ENCODE data around the gene MPST. TPM values are rescaled to one million over a fixed set of nuclear protein-coding genes. Genes with fewer than 3 reads are reported as not detected.
"Not testable (repeated sequence)": the region's sequence is repeated elsewhere in the genome, so short reads cannot be mapped to it uniquely, and the experiment has no call there.

Gene MPST
- total RNA-seq, 1 donor from 2014 or later = 34.9 TPM

DNA sequence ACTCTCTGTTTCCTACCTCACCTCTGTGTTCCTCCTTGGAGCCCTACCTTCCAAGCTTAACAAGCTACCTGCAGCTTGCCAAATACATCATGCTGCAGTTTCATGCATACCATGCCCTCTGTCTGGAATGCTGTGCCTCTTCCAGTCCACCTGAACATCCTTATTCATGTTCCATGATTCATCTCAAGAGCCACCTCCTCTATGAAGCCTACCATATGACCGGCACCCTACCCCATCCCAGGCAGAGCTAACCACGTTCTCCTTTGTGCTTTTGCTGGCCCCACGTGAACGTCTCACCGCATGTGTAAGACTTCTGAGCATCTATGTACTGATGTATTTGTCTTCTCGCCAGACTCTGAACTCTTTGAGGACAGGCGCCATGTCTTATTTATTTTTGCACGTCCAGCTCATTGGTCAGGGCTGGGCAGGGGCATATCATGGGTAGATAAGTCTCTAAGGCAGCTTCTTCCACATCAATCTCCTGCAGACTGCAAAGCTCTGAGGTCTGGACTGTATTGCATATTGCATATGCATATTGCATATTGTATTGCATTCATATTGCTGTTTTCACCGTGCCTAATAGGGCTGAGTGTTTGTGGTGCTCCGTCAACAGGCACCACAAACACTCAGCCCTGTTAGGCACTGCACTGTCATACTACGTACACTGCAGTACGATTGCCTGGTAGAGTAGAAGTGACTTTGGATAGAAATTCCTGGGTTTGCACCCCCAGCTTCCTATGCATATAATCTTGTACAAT, 31.3 kb upstream of the MPST start:
- no peak overlapping the region for H3K4me3 Mint-ChIP-seq (ENCODE audit: low read depth)
- peaks cover 5% of the 10 kb centered on the region for H3K36me3 Mint-ChIP-seq (ENCODE audit: low read depth)
- no peaks in the 10 kb centered on the region for H3K4me1 Mint-ChIP-seq (ENCODE audit: low read depth)
- intact Hi-C loops (cut with micrococcal nuclease) = no loop called here
- H3K27ac Mint-ChIP-seq = no peak overlapping the region
- H3K27me3 Mint-ChIP-seq (ENCODE audit: low read depth) = peaks cover 23% of the 10 kb centered on the region
- DNase-seq (ENCODE audit: low spot score) = no peak
- H3K9me3 Mint-ChIP-seq = peaks cover 20% of the 10 kb centered on the region

DNA sequence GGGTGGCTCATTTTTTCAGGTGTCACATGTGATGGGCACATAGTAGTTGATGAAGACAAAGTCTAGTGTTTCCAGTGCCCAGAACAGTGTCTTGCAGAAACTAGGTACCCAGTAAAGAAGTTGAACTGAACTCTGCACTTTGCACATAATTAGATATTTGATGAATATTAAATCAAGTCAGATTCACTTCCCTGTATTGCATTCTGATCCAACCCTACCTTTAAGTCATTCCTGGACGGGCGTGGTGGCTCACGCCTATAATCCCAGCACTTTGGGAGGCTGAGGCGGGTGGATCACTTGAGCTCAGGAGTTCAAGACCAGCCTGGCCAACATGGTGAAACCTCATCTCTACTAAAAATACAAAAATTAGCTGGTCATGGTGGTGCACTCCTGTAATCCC, 30.5 kb upstream of the MPST start:
- H3K4me3 Mint-ChIP-seq (ENCODE audit: low read depth); intact Hi-C loops (cut with micrococcal nuclease); DNase-seq (ENCODE audit: low spot score); H3K36me3 Mint-ChIP-seq (ENCODE audit: low read depth); H3K27ac Mint-ChIP-seq; H3K4me1 Mint-ChIP-seq (ENCODE audit: low read depth): not testable (repeated sequence)
- H3K9me3 Mint-ChIP-seq = peaks cover 20% of the 10 kb centered on the region
- peaks cover 24% of the 10 kb centered on the region for H3K27me3 Mint-ChIP-seq (ENCODE audit: low read depth)

- Mint-ChIP-seq H3K36me3 (ENCODE audit: low read depth) (peaks cover 5% of the 10 kb centered on the region), H3K27ac (no peak overlapping the region), H3K9me3 (peaks cover 17% of the 10 kb centered on the region), H3K4me1 (ENCODE audit: low read depth) (no peaks in the 10 kb centered on the region), H3K27me3 (ENCODE audit: low read depth) (peaks cover 28% of the 10 kb centered on the region), H3K4me3 (ENCODE audit: low read depth) (no peak overlapping the region)
- no peak for DNase-seq (ENCODE audit: low spot score)
- intact Hi-C loops (cut with micrococcal nuclease) = no loop called here
Measured at GRCh38 chr22:36990457-36990856, 29.1 kb upstream of the MPST start.

DNA sequence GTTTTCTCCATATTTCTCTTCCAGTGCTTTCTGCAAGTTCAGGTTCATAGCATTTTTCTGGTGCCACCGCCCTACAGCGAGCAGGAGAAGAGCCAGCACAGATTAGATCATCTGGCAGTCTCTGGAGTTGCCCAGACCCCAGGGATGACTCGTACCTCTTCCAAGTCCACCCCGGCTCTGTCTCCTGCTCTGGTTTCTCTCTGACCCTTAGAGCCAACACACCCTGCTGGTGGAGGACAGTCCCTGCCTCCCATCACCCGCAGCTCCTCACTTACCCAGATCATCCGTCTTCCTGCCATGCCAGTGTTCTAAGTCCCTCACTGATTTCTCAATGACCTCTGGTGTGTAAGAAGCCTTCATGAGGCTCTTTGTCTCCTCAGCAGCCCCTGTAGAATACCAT, 28.3 kb upstream of the MPST start:
- DNase-seq (ENCODE audit: low spot score) = no peak
- intact Hi-C loops (cut with micrococcal nuclease) = no loop called here
- Mint-ChIP-seq H3K4me1 (ENCODE audit: low read depth) (no peaks in the 10 kb centered on the region), H3K27me3 (ENCODE audit: low read depth) (peaks cover 30% of the 10 kb centered on the region), H3K36me3 (ENCODE audit: low read depth) (peaks cover 3% of the 10 kb centered on the region), H3K4me3 (ENCODE audit: low read depth) (no peak overlapping the region), H3K9me3 (peaks cover 9% of the 10 kb centered on the region), H3K27ac (no peak overlapping the region)

- no peaks in the 10 kb centered on the region for H3K4me1 Mint-ChIP-seq (ENCODE audit: low read depth)
- H3K4me3 Mint-ChIP-seq (ENCODE audit: low read depth) = no peak overlapping the region
- H3K27me3 Mint-ChIP-seq (ENCODE audit: low read depth) = peaks cover 16% of the 10 kb centered on the region
- no peak for DNase-seq (ENCODE audit: low spot score)
- intact Hi-C loops (cut with micrococcal nuclease) = no loop called here
- no peak overlapping the region for H3K27ac Mint-ChIP-seq
- no peaks in the 10 kb centered on the region for H3K36me3 Mint-ChIP-seq (ENCODE audit: low read depth)
- no peaks in the 10 kb centered on the region for H3K9me3 Mint-ChIP-seq
Measured at GRCh38 chr22:36997746-36998145, 21.8 kb upstream of the MPST start.

GRCh38 chr22:36998620-36999351, 20.8 kb upstream of the MPST start:
- no peak for DNase-seq (ENCODE audit: low spot score)
- Mint-ChIP-seq H3K4me3 (ENCODE audit: low read depth) (no peak overlapping the region), H3K9me3 (no peaks in the 10 kb centered on the region), H3K36me3 (ENCODE audit: low read depth) (no peaks in the 10 kb centered on the region), H3K27ac (no peak overlapping the region), H3K27me3 (ENCODE audit: low read depth) (peaks cover 16% of the 10 kb centered on the region), H3K4me1 (ENCODE audit: low read depth) (no peaks in the 10 kb centered on the region)
- intact Hi-C loops (cut with micrococcal nuclease) = no loop called here

- Mint-ChIP-seq H3K27me3 (ENCODE audit: low read depth) (peaks cover 18% of the 10 kb centered on the region), H3K36me3 (ENCODE audit: low read depth) (no peaks in the 10 kb centered on the region), H3K9me3 (no peaks in the 10 kb centered on the region), H3K4me1 (ENCODE audit: low read depth) (no peaks in the 10 kb centered on the region), H3K4me3 (ENCODE audit: low read depth) (no peak overlapping the region), H3K27ac (no peak overlapping the region)
- no peak for DNase-seq (ENCODE audit: low spot score)
- intact Hi-C loops (cut with micrococcal nuclease) = no loop called here
Measured at GRCh38 chr22:36999463-36999862, 20.1 kb upstream of the MPST start.

DNA sequence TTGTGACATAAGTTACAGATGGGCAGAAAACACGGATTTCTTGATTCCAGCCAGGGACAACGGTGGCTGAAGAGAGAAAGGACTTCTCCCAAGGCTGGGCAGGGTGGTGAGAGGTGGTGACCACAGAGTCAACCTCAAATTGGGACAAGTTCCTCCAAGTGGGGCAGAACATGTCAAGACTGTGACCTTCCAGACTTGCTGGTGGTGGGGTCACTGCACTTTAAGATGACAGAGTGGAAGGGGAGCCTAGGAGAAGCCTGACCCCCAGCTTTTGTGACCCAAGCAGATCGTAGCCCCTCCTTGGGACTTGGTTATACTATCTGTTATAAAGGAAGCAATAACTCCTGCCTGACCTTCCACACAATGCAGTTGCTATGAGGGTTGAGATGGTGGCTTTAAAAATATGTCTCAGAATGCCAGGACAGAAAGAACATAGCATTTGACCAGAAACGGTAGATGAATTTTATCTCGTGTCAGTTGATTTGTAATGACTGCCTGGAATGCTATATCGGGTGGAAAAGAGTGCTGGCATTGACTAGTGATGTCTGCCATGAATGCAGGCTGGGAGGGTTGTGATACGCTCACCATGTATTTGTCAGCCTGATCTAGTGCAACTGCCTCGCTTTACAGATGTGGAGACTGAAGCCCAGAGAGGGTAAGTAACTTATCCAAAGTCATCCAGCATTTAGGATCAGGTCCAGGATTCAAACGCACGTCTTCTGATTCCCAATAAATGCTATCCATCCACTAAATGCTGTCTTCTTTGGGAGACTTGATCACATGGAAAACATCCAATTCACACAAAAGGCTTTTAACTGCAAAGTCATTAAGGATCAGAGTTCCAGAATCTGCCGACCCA, 18.6 kb upstream of the MPST start:
- Mint-ChIP-seq H3K36me3 (ENCODE audit: low read depth) (no peaks in the 10 kb centered on the region), H3K9me3 (no peaks in the 10 kb centered on the region), H3K4me3 (ENCODE audit: low read depth) (no peak overlapping the region), H3K27me3 (ENCODE audit: low read depth) (peaks cover 20% of the 10 kb centered on the region), H3K27ac (no peak overlapping the region), H3K4me1 (ENCODE audit: low read depth) (no peaks in the 10 kb centered on the region)
- no peak for DNase-seq (ENCODE audit: low spot score)
- intact Hi-C loops (cut with micrococcal nuclease) = no loop called here

DNA sequence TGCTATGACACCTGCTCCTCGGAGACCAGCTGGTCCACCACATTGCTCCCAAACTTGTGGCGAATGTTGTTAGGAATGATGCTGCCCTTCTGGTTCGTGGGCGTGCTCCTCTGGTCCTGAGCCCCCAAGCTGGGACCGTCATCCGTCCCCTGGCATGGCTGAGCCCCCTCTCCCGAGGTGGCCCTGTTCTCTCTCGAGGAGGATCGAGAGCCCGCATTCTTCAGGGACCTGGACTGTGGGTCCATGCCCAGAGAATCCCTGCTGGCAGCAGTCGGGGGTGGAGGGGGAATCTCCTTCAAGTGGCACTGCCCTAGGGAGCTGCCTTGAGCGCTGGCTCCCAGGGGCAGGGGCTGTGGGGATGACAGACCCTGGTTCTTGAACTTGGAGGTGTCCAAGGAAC, 17.7 kb upstream of the MPST start:
- Mint-ChIP-seq H3K4me3 (ENCODE audit: low read depth) (no peak overlapping the region), H3K9me3 (no peaks in the 10 kb centered on the region), H3K27ac (no peak overlapping the region), H3K36me3 (ENCODE audit: low read depth) (no peaks in the 10 kb centered on the region), H3K4me1 (ENCODE audit: low read depth) (no peaks in the 10 kb centered on the region), H3K27me3 (ENCODE audit: low read depth) (peaks cover 26% of the 10 kb centered on the region)
- intact Hi-C loops (cut with micrococcal nuclease) = no loop called here
- no peak for DNase-seq (ENCODE audit: low spot score)

GRCh38 chr22:37002633-37003032, 16.9 kb upstream of the MPST start:
- no peaks in the 10 kb centered on the region for H3K36me3 Mint-ChIP-seq (ENCODE audit: low read depth)
- no peak for DNase-seq (ENCODE audit: low spot score)
- intact Hi-C loops (cut with micrococcal nuclease) = no loop called here
- H3K4me1 Mint-ChIP-seq (ENCODE audit: low read depth) = no peaks in the 10 kb centered on the region
- H3K9me3 Mint-ChIP-seq = no peaks in the 10 kb centered on the region
- no peak overlapping the region for H3K4me3 Mint-ChIP-seq (ENCODE audit: low read depth)
- peaks cover 27% of the 10 kb centered on the region for H3K27me3 Mint-ChIP-seq (ENCODE audit: low read depth)
- H3K27ac Mint-ChIP-seq = no peak overlapping the region

- H3K4me1 Mint-ChIP-seq (ENCODE audit: low read depth) = no peaks in the 10 kb centered on the region
Measured at GRCh38 chr22:37007651-37008050, 11.9 kb upstream of the MPST start.

GRCh38 chr22:37008365-37008764, 11.2 kb upstream of the MPST start:
- no peaks in the 10 kb centered on the region for H3K9me3 Mint-ChIP-seq
- H3K36me3 Mint-ChIP-seq (ENCODE audit: low read depth) = no peaks in the 10 kb centered on the region
- DNase-seq (ENCODE audit: low spot score) = no peak
- no peaks in the 10 kb centered on the region for H3K4me1 Mint-ChIP-seq (ENCODE audit: low read depth)
- H3K4me3 Mint-ChIP-seq (ENCODE audit: low read depth) = no peak overlapping the region
- intact Hi-C loops (cut with micrococcal nuclease) = no loop called here
- H3K27ac Mint-ChIP-seq = no peak overlapping the region
- peaks cover 42% of the 10 kb centered on the region for H3K27me3 Mint-ChIP-seq (ENCODE audit: low read depth)

More at GRCh38 chr22:37007651-37008050, 11.9 kb upstream of the MPST start:
- Mint-ChIP-seq H3K4me3 (ENCODE audit: low read depth) (no peak overlapping the region), H3K9me3 (no peaks in the 10 kb centered on the region), H3K36me3 (ENCODE audit: low read depth) (no peaks in the 10 kb centered on the region), H3K27ac (no peak overlapping the region), H3K27me3 (ENCODE audit: low read depth) (peaks cover 42% of the 10 kb centered on the region)
- intact Hi-C loops (cut with micrococcal nuclease) = no loop called here
- DNase-seq (ENCODE audit: low spot score) = no peak

DNA sequence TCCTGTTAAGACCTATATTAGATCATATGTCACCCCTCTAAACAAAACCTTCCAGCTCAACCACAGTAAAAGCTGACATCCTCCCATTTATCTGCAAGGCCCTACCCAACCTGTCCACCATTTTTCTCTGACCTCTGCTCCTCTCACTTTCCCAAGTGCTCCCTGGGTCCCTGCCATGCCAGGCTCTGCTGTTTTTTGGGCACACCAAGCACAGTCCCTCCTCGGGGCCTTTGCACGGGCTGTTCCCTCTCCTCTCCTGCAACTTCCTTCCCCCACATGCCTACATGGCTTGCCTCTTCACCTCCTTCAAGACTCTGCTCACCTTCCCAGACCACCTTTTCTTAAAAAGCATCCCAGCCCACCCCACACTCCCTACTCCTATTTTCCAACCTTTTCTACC, 10.1 kb upstream of the MPST start:
- Mint-ChIP-seq H3K27me3 (ENCODE audit: low read depth) (peaks cover 39% of the 10 kb centered on the region), H3K4me1 (ENCODE audit: low read depth) (no peaks in the 10 kb centered on the region), H3K9me3 (no peaks in the 10 kb centered on the region), H3K27ac (no peak overlapping the region), H3K36me3 (ENCODE audit: low read depth) (no peaks in the 10 kb centered on the region), H3K4me3 (ENCODE audit: low read depth) (no peak overlapping the region)
- intact Hi-C loops (cut with micrococcal nuclease) = no loop called here
- DNase-seq (ENCODE audit: low spot score) = no peak
